HG03064 (cell line): Measurements from ENCODE around the gene CAMK2D.
"Not testable (repeated sequence)": the region's sequence is repeated elsewhere in the genome, so short reads cannot be mapped to it uniquely, and the experiment has no call there.

Experiments
- ATAC-seq: cut with Tn5 transposase; IDR thresholded peaks from one replicate; pipeline ENCODE4 v1.9.1; 2021; ENCODE audit warnings: low read depth; ENCODE audit not compliant: unreplicated experiment

The CAMK2D gene

GRCh38 chr4:113761620-113762185 lies at the start of gene CAMK2D:
CAMK2D (minus strand) TSS chr4:113761738; CDS start chr4:113761068, 670 bp downstream.
- peak; percentile 48 for ATAC-seq

- no peak for ATAC-seq
Observed at GRCh38 chr4:113810906-113811305, 49.4 kb upstream of the CAMK2D start.

DNA sequence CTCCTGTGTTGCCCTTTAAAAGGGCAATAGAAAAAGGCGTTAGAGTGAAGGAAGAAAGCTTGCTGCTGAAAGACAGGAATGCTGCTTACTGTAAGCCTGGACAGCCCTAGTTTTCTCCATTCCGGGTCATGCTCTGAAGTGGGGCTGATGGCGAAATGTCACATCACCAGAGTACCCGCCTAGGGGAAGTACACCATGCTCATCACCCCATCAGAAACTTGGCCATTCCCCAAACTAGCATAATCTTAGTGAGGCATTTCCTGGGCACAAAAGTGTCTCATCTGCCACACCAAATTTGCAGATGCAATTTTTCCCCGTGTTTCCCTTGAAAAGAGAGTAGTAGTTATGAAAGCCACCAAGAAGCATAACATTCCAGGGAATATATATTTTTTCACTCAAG lies 47.8 kb upstream of the CAMK2D start:
- no peak for ATAC-seq

GRCh38 chr4:113806850-113807249 lies 45.3 kb upstream of the CAMK2D start:
- no peak for ATAC-seq

DNA sequence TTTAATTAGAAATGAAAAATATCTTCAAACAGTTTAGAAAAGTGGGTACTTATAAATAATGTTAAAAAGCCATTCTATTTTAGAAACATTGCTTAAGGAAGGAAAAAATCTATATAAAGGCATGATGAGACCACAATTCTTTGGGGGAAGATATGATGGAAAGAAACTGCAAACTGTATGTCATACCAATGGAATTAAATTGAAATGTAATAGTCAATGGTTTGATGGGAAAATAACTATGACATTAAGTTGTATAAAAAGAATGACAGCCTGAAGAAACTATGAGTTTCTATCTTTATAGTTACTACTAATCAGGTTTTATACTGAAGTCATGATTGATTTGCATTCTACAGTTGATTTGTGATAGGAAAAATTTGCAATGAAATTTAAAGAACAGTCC lies 40.3 kb upstream of the CAMK2D start:
- ATAC-seq: no peak

DNA sequence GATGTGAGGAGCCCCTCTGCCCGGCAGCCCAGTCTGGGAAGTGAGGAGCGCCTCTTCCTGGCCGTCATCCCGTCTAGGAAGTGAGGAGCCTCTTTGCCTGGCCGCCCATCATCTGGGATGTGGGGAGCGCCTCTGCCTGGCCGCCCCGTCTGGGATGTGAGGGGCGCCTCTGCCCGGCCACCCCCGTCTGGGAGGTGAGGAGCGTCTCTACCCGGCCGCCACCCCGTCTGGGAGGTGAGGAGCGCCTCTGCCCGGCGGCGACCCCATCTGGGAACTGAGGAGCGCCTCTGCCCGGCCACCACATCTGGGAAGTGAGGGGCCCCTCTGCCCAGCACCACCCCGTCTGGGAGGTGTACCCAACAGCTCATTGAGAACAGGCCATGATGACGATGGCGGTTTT lies 34.8 kb upstream of the CAMK2D start:
- not testable (repeated sequence) for ATAC-seq

- ATAC-seq: no peak
Observed at GRCh38 chr4:113790478-113790877, 28.9 kb upstream of the CAMK2D start.

GRCh38 chr4:113788888-113789287 lies 27.4 kb upstream of the CAMK2D start:
- no peak for ATAC-seq

GRCh38 chr4:113785781-113786180 lies 24.2 kb upstream of the CAMK2D start:
- no peak for ATAC-seq

GRCh38 chr4:113784497-113785250 lies 23.1 kb upstream of the CAMK2D start:
- no peak for ATAC-seq

DNA sequence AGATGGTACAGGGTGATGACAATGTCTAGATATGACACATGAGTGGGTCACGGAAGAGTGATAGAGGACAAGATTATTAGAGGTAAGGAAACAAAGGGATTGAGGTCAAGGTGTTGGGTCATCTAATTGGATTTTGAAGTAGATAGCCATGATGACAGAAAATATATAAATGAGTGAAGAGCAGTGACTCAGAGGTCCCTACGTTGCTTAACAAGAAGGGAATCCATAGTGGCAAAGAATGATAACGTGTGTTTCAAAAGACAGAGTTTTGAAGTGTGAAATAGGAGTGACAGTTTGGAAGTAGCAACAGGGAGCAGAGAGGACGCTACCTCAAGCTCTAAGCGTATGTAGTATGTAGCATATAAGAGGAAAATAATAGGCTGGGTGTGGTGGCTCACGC lies 22.2 kb upstream of the CAMK2D start:
- ATAC-seq: no peak

- no peak for ATAC-seq
Observed at GRCh38 chr4:113783289-113783688, 21.8 kb upstream of the CAMK2D start.

GRCh38 chr4:113781439-113782040 lies 20.0 kb upstream of the CAMK2D start:
- no peak for ATAC-seq

DNA sequence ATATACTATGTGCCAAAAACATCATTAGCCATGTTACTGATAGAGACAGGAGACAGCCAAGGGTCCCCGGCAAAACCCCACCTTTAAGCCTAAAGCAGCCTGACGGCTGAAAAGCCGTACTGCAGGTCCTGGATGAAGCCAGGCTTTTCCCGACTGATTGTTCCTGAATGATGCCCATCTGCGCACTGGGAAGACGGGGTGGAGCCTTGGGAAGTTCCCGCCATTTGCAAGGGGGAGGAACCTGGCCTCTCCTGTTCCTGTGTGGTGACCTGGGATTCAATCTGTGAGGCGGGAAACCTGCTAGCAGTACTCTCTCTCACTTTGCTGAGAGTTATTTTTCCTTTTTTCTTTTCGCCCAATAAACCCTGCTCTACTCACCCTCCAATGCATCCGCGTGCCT lies 15.1 kb upstream of the CAMK2D start:
- no peak for ATAC-seq

DNA sequence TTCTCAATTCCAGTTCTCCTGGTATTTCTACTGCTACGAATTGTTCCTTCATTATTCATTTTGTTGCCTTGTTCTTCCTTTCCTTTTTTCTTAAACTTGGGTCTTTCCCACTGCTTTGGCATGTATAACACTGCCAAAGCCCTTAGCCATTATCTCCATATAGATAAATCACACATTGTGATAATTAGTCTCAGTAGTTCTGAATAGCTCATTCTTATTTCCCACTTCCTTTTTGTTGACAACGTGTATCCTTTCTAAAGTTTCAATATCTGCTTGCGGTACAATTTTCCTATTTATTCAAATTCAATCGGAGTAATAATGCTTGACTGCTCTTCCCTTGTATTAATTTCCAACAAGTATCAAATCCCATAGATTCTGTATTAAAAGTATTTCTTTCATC lies 14.5 kb upstream of the CAMK2D start:
- no peak for ATAC-seq

GRCh38 chr4:113773756-113774155 lies 12.2 kb upstream of the CAMK2D start:
- no peak for ATAC-seq

- no peak for ATAC-seq
Observed at GRCh38 chr4:113773014-113773413, 11.5 kb upstream of the CAMK2D start.

DNA sequence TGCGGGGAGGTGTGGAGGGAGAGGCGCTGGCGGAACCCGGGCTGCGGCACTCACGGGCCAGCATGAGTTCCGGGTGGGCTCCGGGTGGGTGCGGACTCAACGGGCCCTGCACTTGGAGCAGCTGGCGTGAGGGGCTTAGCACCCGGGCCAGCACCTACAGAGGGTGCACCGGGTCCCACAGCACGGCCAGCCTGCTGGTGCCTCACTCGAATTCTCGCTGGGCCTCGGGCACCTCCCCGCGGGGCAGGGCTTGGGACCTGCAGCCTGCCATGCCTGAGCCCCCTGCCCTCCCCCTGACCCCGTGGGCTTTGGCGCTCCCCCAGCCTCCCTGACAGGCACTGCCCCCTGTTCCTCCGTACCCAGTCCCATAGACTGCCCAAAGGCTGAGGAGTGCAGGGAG lies 10.8 kb upstream of the CAMK2D start:
- ATAC-seq: no peak

DNA sequence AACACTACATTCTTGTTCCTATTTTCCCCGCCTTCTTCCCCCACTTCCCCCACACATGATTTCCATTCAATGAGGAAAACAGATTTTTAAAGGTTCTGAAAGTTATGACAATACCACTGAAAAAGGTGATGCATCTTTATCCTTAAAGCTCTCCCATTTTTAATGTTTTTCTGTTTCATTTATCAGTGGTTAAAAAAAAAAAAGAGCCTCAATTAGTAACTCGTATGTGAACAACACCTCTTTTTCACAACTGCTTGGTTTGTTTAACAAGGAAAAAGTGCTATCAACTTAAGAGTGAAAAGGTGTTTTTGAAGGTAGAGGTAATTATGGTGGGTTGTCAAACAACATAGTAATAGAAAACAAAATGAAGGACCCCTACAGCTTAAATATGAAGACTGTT lies 8.2 kb upstream of the CAMK2D start:
- no peak for ATAC-seq

GRCh38 chr4:113768952-113769351 lies 7.4 kb upstream of the CAMK2D start:
- no peak for ATAC-seq

GRCh38 chr4:113766882-113767281 lies 5.3 kb upstream of the CAMK2D start:
- ATAC-seq: no peak

GRCh38 chr4:113764720-113765264 lies 3.3 kb upstream of the CAMK2D start:
- no peak for ATAC-seq
